Measurements from ENCODE around the gene VWA8.

The VWA8 gene

GRCh38 chr13:41707194-41707821 lies 253.6 kb downstream of the VWA8 start:
- H3K27ac ChIP-seq: peak overlapping the region in 1 of 21 experiments; percentile 11
- H3K4me3 ChIP-seq: no peak overlapping the region

- Histone ChIP-seq H3K4me3 (no peak overlapping the region), H3K27ac (peak overlapping the region in 3 of 21 experiments; percentile 1 to 20 (median 15))
Measured at GRCh38 chr13:41706152-41706551, 254.8 kb downstream of the VWA8 start.

- no peak overlapping the region for H3K27ac ChIP-seq
Measured at GRCh38 chr13:41702540-41702939, 258.4 kb downstream of the VWA8 start.

GRCh38 chr13:41701676-41702075 lies 259.2 kb downstream of the VWA8 start:
- no peak overlapping the region for H3K4me3 ChIP-seq
- H3K27ac ChIP-seq: peak overlapping the region in 1 of 21 experiments; percentile 36

More at GRCh38 chr13:41702540-41702939, 258.4 kb downstream of the VWA8 start:
- H3K4me3 ChIP-seq: no peak overlapping the region

GRCh38 chr13:41700790-41701310 lies 260.1 kb downstream of the VWA8 start:
- Histone ChIP-seq H3K27ac (peak overlapping the region in 2 of 21 experiments; percentile 32 to 36), H3K4me3 (no peak overlapping the region)

- Histone ChIP-seq H3K4me3 (no peak overlapping the region), H3K27ac (no peak overlapping the region)
Measured at GRCh38 chr13:41699759-41700158, 261.1 kb downstream of the VWA8 start.

- H3K27ac ChIP-seq: no peak overlapping the region
Measured at GRCh38 chr13:41697578-41697977, 263.3 kb downstream of the VWA8 start.

GRCh38 chr13:41696163-41697003 lies 264.5 kb downstream of the VWA8 start:
- Histone ChIP-seq H3K4me3 (no peak overlapping the region), H3K27ac (no peak overlapping the region)

More at GRCh38 chr13:41697578-41697977, 263.3 kb downstream of the VWA8 start:
- H3K4me3 ChIP-seq: no peak overlapping the region

GRCh38 chr13:41694545-41695301 lies 266.2 kb downstream of the VWA8 start:
- Histone ChIP-seq H3K27ac (peak overlapping the region in 4 of 21 experiments; percentile 2 to 35 (median 13)), H3K4me3 (no peak overlapping the region)

- H3K27ac ChIP-seq: no peak overlapping the region
- no peak overlapping the region for H3K4me3 ChIP-seq
Measured at GRCh38 chr13:41693434-41693833, 267.5 kb downstream of the VWA8 start.

- Histone ChIP-seq H3K4me3 (no peak overlapping the region), H3K27ac (no peak overlapping the region)
Measured at GRCh38 chr13:41691274-41691673, 269.6 kb downstream of the VWA8 start.

- Histone ChIP-seq H3K4me3 (no peak overlapping the region), H3K27ac (no peak overlapping the region)
Measured at GRCh38 chr13:41682766-41683165, 278.1 kb downstream of the VWA8 start.

- Histone ChIP-seq H3K27ac (no peak overlapping the region), H3K4me3 (no peak overlapping the region)
Measured at GRCh38 chr13:41682001-41682400, 278.9 kb downstream of the VWA8 start.

GRCh38 chr13:41681587-41681986 lies 279.3 kb downstream of the VWA8 start:
- H3K27ac ChIP-seq: no peak overlapping the region

GRCh38 chr13:41680900-41681299 lies 280.0 kb downstream of the VWA8 start:
- Histone ChIP-seq H3K27ac (no peak overlapping the region), H3K4me3 (no peak overlapping the region)

More at GRCh38 chr13:41681587-41681986, 279.3 kb downstream of the VWA8 start:
- H3K4me3 ChIP-seq: no peak overlapping the region

- no peak overlapping the region for H3K27ac ChIP-seq
- H3K4me3 ChIP-seq: no peak overlapping the region
Measured at GRCh38 chr13:41678848-41679247, 282.1 kb downstream of the VWA8 start.

- H3K27ac ChIP-seq: no peak overlapping the region
- H3K4me3 ChIP-seq: no peak overlapping the region
Measured at GRCh38 chr13:41678249-41678648, 282.7 kb downstream of the VWA8 start.

GRCh38 chr13:41675306-41675705 lies 285.6 kb downstream of the VWA8 start:
- no peak overlapping the region for H3K27ac ChIP-seq
- no peak overlapping the region for H3K4me3 ChIP-seq

- no peak overlapping the region for H3K4me3 ChIP-seq
- H3K27ac ChIP-seq: no peak overlapping the region
Measured at GRCh38 chr13:41674246-41674645, 286.7 kb downstream of the VWA8 start.

- no peak overlapping the region for H3K27ac ChIP-seq
- no peak overlapping the region for H3K4me3 ChIP-seq
Measured at GRCh38 chr13:41673640-41674039, 287.3 kb downstream of the VWA8 start.
